ENCODE measurements around the gene C8B. TPM values are rescaled to one million over a fixed set of nuclear protein-coding genes. Genes with fewer than 3 reads are reported as not detected.

Gene C8B
- total RNA-seq, result not detected

DNA sequence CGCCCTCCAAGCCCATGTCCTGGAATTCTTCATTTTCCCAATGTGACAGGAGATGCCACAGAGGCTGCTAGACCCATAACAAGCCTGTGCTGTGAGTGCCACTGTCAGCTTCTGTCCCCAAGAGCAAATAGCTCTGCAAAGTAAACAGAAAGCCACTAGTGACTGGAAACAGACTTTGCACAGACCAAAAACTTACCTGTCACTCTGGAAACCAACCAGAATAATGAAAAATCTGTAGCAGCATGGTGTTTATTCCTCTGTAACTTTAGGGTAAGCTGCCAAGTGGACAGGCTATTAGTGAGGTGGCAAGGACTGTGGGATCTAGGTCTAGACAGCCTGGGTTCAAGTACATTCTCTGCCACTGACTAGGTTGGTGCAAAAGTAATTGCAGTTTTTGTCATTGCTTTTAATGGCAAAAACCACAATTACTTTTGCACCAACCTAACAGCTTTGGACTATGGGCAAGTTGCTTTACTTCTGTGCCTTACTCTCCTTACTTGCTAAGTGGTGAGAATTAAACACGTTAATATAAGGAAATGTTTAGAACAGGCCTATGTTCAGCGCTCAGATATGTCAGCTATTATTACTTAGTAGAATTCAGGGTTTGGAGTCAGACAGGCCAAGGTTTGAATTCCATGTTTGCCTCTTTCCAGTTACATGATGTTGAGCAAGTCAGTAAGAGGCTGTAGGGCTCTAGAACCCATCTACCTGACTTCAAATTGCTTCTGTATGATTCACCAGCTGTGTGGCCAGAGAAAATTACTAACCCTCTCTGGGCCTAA, at the start of gene C8B:
C8B (minus strand) TSS at position 100 of the 782 bp plus-strand sequence; CDS start at position 33, 67 bp downstream.
- H3K4me3 Mint-ChIP-seq, result no peak within 1 kb of the TSS
- ATAC-seq, result no peak
- ChIA-PET CTCF (no interaction called here), POLR2A (no interaction called here)
- no peaks in the 10 kb centered on the region for H3K4me1 Mint-ChIP-seq (ENCODE audit: low read depth)
- no peaks in the 10 kb centered on the region for H3K9me3 Mint-ChIP-seq (ENCODE audit: insufficient read depth)
- no peaks in the 10 kb centered on the region for H3K36me3 Mint-ChIP-seq (ENCODE audit: low read depth)
- H3K27me3 Mint-ChIP-seq (ENCODE audit: low read depth), result no peaks in the 10 kb centered on the region
- DNase-seq, result no peak
- no peak within 1 kb of the TSS for H3K27ac Mint-ChIP-seq

DNA sequence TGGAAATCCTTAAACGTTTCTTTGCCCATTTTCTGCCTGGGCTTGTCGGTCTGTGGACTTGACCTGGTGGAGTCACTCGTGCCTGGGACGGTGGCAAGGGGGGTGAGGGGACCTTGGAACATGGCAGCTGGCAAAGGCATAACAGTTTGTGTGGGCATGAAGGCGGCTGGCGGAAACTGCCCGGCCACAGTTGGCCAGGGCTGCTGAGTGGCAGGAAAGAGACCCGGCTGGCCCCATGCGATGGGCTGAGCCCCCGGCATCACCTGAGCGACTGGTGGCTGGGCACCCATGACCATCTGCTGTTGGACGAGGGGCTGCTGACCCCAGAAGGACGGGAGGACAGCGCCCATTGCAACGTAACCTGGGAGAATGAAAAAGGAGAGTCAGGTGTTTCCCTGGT, 49.3 kb upstream of the C8B start:
- DNase-seq (no peak), ATAC-seq (no peak)
- no peaks in the 10 kb centered on the region for H3K27me3 Mint-ChIP-seq (ENCODE audit: low read depth)
- no peak overlapping the region for H3K4me3 Mint-ChIP-seq
- H3K4me1 Mint-ChIP-seq (ENCODE audit: low read depth), result no peaks in the 10 kb centered on the region
- ChIA-PET POLR2A (no interaction called here), CTCF (no interaction called here)
- H3K27ac Mint-ChIP-seq, result no peak overlapping the region
- no peaks in the 10 kb centered on the region for H3K36me3 Mint-ChIP-seq (ENCODE audit: low read depth)
- H3K9me3 Mint-ChIP-seq (ENCODE audit: insufficient read depth), result no peaks in the 10 kb centered on the region

DNA sequence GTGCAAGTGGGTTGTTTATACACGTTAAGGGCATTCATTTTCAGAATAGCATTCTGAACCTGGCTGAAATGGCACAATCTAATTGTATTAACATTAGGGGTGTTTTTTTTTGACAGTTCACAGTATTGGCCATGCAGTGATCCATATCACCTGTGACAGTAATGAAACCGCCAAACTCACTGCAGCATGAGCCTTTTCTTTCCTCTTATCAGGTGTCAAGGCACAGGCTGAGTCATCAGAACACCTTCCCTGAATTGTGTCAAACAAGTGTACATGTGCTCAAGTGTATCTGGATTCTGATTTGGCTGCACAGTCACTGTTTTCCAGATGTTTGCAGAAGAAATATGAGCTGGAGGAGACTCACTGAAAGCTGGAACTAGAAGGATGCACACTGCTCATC, 47.7 kb upstream of the C8B start:
- Mint-ChIP-seq H3K4me1 (ENCODE audit: low read depth) (no peaks in the 10 kb centered on the region), H3K4me3 (no peak overlapping the region)
- POLR2A ChIA-PET, result no interaction called here

DNA sequence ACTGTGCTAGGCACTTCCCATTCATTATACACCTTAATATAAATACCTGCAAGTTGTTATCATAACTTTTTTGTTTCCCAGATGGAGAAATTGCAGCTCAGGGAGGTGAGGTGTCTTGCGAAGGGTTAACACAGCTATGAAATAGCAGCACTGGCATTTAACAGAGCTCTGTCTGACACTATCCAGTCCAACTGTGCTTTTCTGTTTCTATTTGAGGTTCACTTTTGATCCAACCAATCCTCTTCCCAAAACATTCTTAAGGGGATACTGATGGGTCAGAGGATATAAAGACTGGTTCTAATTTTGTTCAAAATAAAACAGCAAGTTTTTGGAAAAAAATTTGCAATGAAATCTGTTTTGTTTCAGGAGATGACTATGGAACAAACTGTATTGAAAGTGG, 46.5 kb upstream of the C8B start:
- Mint-ChIP-seq H3K4me3 (no peak overlapping the region), H3K27ac (no peak overlapping the region), H3K9me3 (ENCODE audit: insufficient read depth) (no peaks in the 10 kb centered on the region), H3K4me1 (ENCODE audit: low read depth) (no peaks in the 10 kb centered on the region), H3K36me3 (ENCODE audit: low read depth) (no peaks in the 10 kb centered on the region), H3K27me3 (ENCODE audit: low read depth) (no peaks in the 10 kb centered on the region)
- ChIA-PET CTCF (no interaction called here), POLR2A (no interaction called here)
- ATAC-seq (no peak), DNase-seq (no peak)

More for the DNA sequence above, 47.7 kb upstream of the C8B start:
- Mint-ChIP-seq H3K36me3 (ENCODE audit: low read depth) (no peaks in the 10 kb centered on the region), H3K27me3 (ENCODE audit: low read depth) (no peaks in the 10 kb centered on the region), H3K27ac (no peak overlapping the region), H3K9me3 (ENCODE audit: insufficient read depth) (no peaks in the 10 kb centered on the region)
- ATAC-seq (no peak), DNase-seq (no peak)
- CTCF ChIA-PET, result no interaction called here

DNA sequence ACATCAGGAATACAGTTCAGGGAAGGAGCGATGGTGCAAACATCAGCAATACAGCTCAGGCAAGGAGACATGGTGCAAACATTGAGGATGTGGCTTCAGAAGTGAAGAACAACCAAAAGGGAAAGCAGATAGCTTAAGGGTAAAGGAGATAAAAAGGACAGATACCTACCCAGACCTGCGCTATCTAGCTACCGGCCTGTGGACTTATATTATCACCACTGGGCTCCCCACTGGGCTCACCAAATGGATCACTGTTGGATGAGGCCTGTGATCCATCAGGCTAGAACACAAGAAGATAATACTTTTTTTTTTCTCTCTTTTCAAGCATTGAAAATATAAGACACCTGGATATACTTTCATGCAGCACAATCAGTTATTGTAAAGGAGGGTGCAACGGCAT, 44.7 kb upstream of the C8B start:
- no peaks in the 10 kb centered on the region for H3K4me1 Mint-ChIP-seq (ENCODE audit: low read depth)
- DNase-seq (no peak), ATAC-seq (no peak)
- H3K27ac Mint-ChIP-seq, result no peak overlapping the region
- no peaks in the 10 kb centered on the region for H3K27me3 Mint-ChIP-seq (ENCODE audit: low read depth)
- POLR2A ChIA-PET, result no interaction called here
- CTCF ChIA-PET, result no interaction called here
- H3K36me3 Mint-ChIP-seq (ENCODE audit: low read depth), result no peaks in the 10 kb centered on the region
- no peak overlapping the region for H3K4me3 Mint-ChIP-seq
- no peaks in the 10 kb centered on the region for H3K9me3 Mint-ChIP-seq (ENCODE audit: insufficient read depth)

DNA sequence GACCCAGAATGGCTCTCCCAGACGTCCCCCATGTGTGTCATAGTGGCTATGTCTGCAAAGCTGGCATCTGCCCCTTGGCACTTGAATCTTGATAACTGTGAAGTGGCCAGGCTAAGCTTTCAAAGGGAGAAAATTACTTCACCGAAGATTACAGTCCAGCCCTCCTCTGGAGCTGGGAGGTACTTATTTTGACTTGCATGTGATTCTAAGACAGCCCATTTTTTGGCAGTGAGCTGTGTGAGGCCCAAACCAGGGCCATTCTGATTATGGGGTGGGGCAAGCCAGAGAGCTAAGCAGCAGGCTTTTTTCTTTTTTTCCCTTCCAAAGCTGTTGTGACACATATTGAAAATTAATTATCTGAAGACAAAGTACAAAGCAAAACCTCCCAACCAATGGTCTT, 42.1 kb upstream of the C8B start:
- Mint-ChIP-seq H3K27ac (no peak overlapping the region), H3K9me3 (ENCODE audit: insufficient read depth) (no peaks in the 10 kb centered on the region), H3K36me3 (ENCODE audit: low read depth) (no peaks in the 10 kb centered on the region), H3K4me3 (no peak overlapping the region), H3K4me1 (ENCODE audit: low read depth) (no peaks in the 10 kb centered on the region), H3K27me3 (ENCODE audit: low read depth) (no peaks in the 10 kb centered on the region)
- ATAC-seq (no peak), DNase-seq (no peak)
- CTCF ChIA-PET, result no interaction called here
- POLR2A ChIA-PET, result no interaction called here

DNA sequence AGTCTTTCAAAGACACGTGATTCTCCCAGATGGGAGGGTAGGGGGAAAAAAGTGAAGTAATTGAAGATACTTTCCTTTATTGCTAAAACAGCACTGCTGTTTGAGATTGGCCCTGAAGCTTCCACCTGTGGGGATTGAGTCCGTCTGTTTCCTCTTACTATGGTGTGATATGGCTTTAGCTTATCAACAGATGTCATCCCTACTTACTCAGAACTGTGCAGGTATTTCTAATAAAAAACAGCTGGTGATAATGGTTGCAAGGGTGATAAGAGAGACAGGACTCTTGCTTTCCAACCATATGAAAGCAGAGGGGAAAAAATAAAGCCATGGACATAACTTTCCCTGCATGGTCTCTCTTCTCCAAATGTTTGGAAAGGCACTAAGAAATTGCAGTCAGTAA, 41.7 kb upstream of the C8B start:
- Mint-ChIP-seq H3K4me3 (no peak overlapping the region), H3K4me1 (ENCODE audit: low read depth) (no peaks in the 10 kb centered on the region), H3K36me3 (ENCODE audit: low read depth) (no peaks in the 10 kb centered on the region), H3K27ac (no peak overlapping the region), H3K9me3 (ENCODE audit: insufficient read depth) (no peaks in the 10 kb centered on the region), H3K27me3 (ENCODE audit: low read depth) (no peaks in the 10 kb centered on the region)
- ChIA-PET POLR2A (no interaction called here), CTCF (interaction anchor here (0.8 kb wide), 1 partner anchor 1539 kb away, joined by 3 read pairs; the partner anchor contains the start of gene OMA1)
- DNase-seq, result no peak
- ATAC-seq, result no peak

DNA sequence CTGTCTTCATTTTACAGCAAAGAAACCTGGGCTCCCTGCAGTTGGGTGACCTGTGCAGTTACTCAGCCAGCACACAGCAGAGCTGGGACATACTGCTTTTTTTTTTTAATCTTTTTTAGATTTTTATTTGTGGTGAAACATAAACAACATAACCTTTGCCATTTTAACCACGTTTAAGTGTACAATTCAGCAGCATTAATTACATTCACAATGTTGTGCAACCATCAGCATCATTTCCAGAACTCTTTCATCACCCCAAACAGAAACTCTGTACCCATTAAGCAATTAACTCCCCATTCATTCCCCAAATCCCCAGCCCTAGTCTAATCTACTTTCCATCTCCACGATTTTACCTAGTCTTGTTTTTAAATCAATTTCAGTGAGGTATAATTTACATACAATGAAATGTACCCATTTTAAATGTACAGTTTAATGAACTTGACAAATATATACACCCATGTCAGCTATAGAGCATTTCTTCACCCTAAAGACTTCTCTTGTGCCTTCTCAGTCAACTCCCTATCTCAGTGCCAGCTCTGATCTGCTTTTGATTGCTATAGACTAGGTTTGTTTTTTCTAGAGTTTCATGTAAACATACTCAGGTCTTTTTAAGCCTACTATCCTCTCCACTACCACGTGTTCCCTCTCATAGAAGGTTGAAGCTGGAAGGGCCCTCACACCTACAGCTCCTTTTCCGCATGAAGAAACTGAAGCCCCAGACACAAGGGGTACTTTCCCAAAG, 37.8 kb upstream of the C8B start:
- Mint-ChIP-seq H3K36me3 (ENCODE audit: low read depth) (no peaks in the 10 kb centered on the region), H3K27ac (no peak overlapping the region), H3K4me3 (no peak overlapping the region), H3K27me3 (ENCODE audit: low read depth) (no peaks in the 10 kb centered on the region), H3K4me1 (ENCODE audit: low read depth) (no peaks in the 10 kb centered on the region), H3K9me3 (ENCODE audit: insufficient read depth) (no peaks in the 10 kb centered on the region)
- DNase-seq (no peak), ATAC-seq (no peak)
- ChIA-PET CTCF (no interaction called here), POLR2A (no interaction called here)

DNA sequence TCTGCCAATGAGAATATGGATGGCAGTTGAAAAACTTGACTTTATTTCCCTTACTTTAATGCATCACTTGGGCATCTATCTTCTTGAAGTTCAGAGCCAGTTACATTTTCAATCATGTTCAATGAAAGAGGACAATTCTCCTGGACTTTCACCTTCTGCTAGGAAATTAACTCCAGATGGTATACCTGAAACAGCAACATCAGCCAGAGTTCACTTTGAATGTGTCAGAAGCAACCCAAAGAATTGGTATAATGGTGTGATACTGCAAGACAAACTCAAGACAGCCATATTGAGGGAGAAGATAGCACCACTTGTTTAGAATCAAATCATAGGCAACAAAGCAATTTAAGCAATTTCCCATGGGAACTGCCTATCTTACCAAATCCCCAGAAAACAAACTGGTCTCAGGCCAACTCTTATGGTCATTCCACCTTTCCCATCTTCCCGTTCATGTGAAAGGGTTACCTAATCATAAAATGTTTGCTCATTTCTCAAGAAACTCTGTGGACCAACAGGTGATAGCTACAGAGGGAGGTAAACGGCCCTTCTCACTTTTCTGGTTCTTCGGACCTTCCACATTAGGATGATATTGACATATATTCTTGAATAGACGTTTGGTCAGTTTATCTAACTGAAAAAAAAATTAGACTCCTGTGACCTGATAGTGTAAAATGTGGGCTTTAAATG, 29.7 kb upstream of the C8B start:
- Mint-ChIP-seq H3K4me1 (ENCODE audit: low read depth) (no peaks in the 10 kb centered on the region), H3K4me3 (no peak overlapping the region), H3K36me3 (ENCODE audit: low read depth) (no peaks in the 10 kb centered on the region), H3K9me3 (ENCODE audit: insufficient read depth) (no peaks in the 10 kb centered on the region), H3K27ac (no peak overlapping the region), H3K27me3 (ENCODE audit: low read depth) (no peaks in the 10 kb centered on the region)
- DNase-seq (no peak), ATAC-seq (no peak)
- ChIA-PET CTCF (no interaction called here), POLR2A (no interaction called here)

DNA sequence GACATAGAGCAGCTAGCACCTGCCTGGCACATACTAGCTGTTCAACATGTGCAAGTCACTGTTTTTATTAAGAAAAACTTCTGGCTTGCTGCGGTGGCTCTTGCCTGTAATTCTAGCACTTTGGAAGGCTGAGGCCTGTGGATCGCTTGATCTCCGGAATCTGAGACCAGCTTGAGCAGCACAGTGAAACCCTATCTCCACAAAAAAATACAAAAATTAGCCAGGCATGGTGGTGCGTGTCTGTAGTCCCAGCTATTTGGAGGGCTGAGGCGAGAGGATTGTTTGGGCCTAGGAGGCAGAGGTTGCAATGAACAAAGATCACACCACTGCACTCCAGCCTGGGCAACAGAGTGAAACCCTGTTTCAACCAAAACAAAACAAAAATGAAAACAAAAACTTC, 27.7 kb upstream of the C8B start:
- CTCF ChIA-PET, result no interaction called here
- no peaks in the 10 kb centered on the region for H3K4me1 Mint-ChIP-seq (ENCODE audit: low read depth)
- POLR2A ChIA-PET, result no interaction called here
- ATAC-seq (no peak), DNase-seq (no peak)
- no peaks in the 10 kb centered on the region for H3K36me3 Mint-ChIP-seq (ENCODE audit: low read depth)
- H3K4me3 Mint-ChIP-seq, result no peak overlapping the region
- no peak overlapping the region for H3K27ac Mint-ChIP-seq
- H3K9me3 Mint-ChIP-seq (ENCODE audit: insufficient read depth), result no peaks in the 10 kb centered on the region
- H3K27me3 Mint-ChIP-seq (ENCODE audit: low read depth), result no peaks in the 10 kb centered on the region

DNA sequence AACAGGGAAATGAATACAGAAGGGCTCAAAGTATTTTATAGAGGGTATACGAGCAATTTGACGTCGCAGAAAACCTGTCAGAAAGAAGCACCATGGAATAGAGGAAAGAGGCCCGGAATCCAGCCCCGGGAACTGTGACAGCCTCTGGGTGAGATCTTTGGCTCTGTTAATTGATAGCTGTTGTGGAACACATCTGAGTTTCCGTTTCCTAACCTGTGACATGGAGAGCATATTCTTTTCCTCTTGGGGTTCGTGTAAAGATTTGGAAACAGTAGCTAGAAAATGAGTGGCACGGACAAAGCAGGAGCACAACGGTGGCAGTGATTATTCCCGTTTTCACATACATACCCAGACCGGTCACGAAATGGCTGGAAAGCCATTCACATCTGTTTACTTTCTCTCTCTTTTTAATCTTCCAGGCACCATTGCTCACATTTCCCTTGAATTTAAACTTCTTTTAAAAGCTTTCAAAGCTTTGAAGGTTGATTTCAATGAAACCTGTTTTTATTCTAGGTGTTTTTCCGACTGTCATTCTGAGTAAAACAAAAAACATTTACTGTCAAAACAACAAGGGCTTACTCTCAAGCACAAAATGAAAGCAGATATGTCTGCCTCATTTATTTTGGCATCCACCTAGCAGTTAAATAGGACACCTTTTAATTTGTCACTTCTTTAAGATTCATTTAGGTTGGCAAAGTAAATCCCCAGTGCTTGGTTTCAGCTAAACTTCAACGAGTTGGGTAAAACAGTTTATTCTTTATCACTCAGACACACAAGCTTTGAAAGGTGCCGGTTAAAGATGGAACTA, 26.7 kb upstream of the C8B start:
- no peaks in the 10 kb centered on the region for H3K27me3 Mint-ChIP-seq (ENCODE audit: low read depth)
- CTCF ChIA-PET, result no interaction called here
- H3K4me1 Mint-ChIP-seq (ENCODE audit: low read depth), result no peaks in the 10 kb centered on the region
- H3K27ac Mint-ChIP-seq, result no peak overlapping the region
- no peaks in the 10 kb centered on the region for H3K36me3 Mint-ChIP-seq (ENCODE audit: low read depth)
- POLR2A ChIA-PET, result no interaction called here
- H3K4me3 Mint-ChIP-seq, result no peak overlapping the region
- DNase-seq (no peak), ATAC-seq (no peak)
- H3K9me3 Mint-ChIP-seq (ENCODE audit: insufficient read depth), result no peaks in the 10 kb centered on the region

DNA sequence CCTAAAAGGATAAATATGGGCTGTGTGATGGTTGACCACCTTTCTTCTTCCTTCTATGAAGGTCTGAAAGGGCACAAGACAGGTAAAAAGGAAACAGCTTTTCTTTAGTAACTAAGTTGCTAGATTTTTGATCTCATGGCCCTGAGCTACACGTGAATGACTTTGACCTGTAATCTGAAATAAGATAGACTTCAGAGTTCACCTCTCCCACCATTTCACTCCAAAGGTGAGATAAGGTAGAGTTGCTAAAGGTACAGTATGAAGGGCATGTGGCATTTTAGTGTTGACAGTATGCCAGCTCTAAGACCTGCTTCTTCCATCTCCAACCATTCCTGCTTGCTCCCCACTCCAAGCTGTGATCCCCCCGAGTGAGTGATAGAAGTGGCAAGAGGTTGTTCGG, 25.8 kb upstream of the C8B start:
- no peak for DNase-seq
- Mint-ChIP-seq H3K27me3 (ENCODE audit: low read depth) (no peaks in the 10 kb centered on the region), H3K4me1 (ENCODE audit: low read depth) (no peaks in the 10 kb centered on the region), H3K27ac (no peak overlapping the region), H3K36me3 (ENCODE audit: low read depth) (no peaks in the 10 kb centered on the region), H3K4me3 (no peak overlapping the region), H3K9me3 (ENCODE audit: insufficient read depth) (no peaks in the 10 kb centered on the region)
- ATAC-seq, result no peak
- ChIA-PET CTCF (no interaction called here), POLR2A (no interaction called here)

Measured in activated CD8-positive, alpha-beta T cell treated with anti-CD3 and anti-CD28 coated beads, Interleukin-2, amount 10 ng/mL, durations not matched to agents 7 days and 5 days (primary cell).